HUDEP-2 (cell line): Measurements from ENCODE around the gene ZNF467.

Experiments
- DNase-seq, 76 experiments: peaks; one replicate each; lab custom pipeline; 2025; ENCODE audit not compliant: unreplicated experiment in 76 of 76; lab: John Stamatoyannopoulos, UW

The ZNF467 gene

DNA sequence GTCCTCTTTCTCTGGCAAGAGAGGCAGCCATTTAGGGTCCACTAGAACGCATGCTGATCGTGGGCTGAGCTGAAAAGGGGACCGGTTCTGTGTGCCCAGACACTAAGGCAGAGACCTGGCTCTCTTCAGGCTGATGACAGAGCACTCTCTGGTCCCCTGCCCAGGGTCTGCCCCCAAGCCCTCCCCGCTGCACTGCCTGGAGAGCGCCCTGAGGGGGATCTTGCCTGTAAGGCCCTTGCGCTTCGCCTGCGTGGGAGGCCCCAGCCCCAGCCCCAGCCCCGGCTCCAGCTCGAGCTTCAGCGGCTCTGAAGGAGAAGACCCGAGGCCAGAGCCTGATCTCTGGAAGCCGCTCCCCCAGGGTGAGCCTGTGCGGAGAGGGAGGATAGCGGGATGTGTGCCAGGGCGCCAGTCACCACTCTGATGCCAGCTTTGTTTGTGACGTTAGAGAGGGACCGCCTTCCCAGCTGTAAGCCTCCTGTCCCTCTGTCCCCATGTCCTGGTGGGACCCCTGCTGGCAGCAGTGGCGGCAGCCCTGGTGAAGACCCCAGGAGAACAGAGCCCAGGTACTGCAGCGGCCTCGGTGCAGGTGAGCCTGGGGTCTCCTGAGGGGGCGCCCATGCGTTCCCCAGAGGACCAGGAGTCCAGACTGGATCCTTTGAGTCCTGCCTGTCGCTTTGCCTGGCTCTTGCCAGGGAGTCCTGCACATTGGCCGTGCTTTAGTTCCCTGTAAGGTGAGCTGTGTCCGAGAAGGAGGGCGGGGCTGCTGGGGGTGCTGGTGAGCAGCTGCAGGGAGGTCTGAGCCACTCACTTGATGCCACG, 43.2 kb downstream of the ZNF467 start:
- no peak for DNase-seq

DNA sequence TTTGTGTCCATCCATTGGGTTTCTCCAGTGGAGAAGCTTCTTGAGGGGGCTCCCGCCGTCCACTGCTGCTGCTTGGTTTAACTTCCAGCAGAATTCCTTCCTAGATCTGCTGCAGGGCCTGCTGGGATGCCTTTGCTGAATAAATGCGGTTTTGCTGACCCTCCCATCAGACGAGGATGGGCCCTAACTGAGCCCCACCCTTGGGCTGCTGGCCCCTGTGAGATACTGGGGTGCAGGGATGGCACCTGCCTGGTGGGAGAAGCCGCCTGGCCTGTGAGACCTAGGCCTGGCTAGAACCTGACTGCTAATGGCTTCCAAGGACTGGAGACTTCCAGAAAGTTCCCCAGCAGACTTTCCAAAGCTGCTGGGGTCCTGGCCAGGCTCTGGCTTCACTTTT, 43.8 kb downstream of the ZNF467 start:
- DNase-seq = no peak

GRCh38 chr7:149728491-149729375, 44.7 kb downstream of the ZNF467 start:
- DNase-seq = no peak

DNA sequence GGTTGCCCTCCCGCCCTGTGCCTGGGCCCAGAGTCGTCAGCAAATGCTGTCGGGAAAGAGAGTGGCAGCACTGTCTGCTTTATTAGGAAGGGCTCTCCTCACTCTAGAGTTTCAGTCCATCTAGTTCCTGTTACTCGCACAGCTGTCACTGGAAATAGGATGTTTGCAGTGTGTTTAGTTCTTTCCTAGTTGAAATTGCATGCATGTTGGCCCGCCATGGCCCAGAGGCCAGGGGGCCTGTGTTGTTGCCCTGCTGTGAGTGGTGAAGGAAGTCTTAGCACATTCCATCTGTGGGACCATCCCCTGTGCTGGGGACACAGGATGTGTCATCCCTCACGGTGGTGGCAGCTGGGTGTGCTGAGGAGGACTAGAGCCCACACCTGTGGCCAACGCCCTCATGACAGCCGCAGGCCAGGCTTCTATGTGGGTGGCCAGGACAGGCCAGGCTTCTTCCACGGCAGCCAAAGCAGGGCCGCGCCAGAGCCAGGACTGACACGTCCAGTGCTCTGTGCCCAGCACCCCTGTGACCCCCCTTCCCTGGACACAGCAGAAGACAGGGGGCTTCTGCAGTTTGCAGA, 45.4 kb downstream of the ZNF467 start:
- no peak for DNase-seq

DNA sequence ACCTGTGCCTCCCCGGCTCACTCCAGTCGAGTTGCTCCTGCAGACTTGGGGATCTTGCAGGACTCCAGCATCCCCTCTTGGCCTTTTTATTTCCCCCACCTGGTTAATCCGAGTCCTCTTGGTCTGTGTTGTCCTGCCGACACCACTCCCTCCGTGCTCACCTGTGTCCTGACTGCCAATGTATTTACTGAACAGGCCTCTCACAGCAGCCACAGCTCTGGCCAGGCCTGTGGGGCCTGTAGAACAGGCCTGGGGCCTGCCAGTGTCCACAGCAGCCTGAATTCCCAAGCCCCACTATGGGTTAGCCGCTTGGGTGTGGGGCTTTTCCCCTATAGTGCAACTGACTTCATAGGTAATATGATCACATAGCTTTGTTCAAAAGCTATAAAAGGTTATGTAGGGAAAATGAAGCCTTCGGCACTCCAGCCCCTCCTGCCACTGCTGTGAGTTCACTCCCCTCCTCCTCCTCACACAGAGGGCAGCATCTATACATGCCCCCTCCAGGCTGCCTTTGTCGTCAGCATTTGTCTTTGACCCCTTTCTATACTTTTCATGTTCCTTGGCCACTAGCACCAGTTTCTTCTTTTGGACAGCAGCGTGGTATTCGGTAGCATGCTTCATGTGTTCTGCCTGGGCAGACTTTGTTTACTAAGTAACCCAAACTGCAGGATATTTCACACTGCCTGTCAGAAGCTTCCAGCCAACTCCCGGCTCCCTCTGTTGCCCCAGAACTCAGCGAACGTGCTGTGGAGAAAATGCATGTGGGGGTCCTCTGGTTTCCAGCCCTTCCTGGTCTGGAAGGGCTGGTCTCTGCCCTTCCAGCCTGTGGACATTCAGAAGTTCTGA, 46.1 kb downstream of the ZNF467 start:
- DNase-seq = no peak

- DNase-seq = no peak
Observed at GRCh38 chr7:149725916-149726315, 47.5 kb downstream of the ZNF467 start.

DNA sequence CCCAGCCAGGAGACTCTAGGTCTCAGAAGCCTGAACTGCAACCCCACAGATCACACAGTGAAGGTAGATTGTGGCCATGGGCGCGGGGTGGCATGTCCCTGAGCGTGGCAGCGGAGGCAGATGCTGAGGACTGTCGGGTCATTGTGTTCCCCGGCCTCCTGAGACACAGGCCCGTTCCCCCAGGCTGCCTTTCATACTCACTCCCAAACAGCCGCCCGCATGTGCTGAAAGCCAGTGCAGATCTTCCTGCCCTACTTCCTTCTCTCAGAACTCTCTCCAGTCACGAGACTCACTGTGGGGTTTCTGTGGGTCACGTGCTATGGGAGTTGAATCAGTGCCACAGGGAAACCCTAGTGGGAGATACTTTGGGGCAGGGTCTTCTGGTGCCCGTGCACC, 48.0 kb downstream of the ZNF467 start:
- no peak for DNase-seq

DNA sequence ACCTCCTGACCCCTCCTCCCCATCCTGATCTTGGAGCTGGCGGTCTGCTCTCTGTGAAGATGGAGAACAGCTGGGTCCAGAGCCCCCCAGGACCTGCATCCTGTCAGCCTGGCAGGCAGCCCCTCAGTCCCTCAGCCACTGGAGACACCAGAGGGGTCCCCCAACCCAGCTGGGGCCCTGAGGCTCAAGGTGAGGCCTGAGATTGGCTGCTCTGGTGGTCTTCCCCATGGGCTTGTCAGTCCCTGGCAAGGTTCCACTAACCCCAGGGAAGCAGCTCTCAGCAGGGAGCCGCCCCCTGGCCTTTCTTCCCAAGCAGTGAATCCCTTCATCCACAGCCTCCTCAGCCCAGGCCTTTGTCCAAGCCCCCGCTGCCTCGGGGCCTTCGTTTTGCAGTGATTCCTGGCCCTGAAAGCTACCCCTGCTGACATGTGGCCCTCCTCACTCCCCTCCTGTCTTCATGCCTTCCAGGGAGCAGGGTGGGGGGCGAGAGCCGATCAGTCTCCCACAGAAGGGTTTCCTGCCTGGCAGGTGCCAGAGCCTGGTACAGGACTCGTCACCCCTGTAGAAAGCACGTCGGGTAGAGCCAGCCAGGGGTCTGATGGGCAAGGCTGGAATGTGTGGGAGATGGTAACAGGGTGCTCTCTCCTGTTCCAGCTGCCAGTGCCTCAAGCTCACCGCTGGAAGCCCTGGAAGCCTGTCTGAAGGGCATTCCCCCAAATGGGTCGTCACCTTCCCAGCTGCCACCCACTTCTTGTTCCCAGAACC, 48.5 kb downstream of the ZNF467 start:
- no peak for DNase-seq

DNA sequence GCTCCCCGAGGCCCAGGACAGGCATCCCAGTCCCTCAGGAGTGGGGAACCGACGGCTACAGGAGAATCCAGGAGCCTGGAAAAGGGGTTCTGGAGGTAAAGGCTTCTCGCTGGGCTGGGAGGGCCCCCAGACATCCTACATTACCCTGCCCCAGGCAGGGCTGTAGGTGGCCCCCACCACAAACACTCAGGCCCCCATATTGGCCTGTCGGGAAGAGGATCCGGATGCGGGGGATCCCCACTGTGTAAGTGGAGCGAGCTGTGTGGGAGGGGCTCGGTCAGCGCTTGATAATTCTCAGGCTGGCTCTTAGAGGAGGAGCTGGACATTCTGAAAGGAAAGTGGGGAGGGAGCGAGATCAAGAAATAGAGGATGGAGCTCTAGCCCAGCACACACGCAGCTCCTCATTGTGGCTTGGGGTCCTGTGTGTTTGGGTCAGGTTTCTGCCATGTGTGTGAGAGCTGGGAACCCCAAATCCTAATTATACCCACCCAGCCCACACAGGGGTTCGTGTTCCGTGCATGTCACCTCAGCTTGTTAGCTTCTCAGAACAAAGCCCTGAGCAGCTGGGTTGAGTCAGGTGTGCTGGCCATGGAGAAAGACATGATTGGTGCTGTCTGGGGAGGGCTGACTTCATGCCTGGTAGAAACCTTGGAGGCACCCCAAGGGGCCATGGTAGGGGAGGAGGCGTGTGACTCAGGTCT, 49.4 kb downstream of the ZNF467 start:
- DNase-seq = no peak

- no peak for DNase-seq
Observed at GRCh38 chr7:149723082-149723767, 50.2 kb downstream of the ZNF467 start.

DNA sequence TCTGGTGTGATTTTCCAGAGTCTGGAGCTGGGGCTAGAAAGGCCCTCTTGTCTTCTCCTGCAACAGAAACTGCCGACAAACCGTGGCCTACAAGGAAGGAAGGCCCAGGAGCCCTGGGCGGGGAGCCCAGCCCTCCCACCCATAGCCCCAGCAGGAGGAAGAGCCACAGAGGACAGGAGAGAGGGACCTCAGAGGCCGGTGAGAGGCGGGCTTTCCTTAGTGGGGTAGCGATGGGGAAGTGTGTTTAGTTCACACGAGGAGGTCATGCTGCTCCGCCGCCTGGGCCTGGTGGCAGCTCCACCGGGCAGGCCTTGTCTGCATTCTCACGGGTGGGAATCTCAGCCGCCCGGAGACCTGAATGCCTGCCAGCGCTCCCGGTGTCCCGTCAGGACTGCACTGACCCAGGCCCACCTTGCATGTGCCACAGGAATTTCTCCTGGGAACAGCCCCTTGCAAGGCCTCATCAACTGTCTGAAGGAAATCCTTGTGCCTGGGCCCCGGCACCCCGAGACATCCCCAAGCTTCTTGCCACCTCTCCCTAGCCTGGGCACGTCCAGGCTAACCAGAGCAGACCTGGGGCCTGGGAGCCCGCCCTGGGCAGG, 50.9 kb downstream of the ZNF467 start:
- no peak for DNase-seq

DNA sequence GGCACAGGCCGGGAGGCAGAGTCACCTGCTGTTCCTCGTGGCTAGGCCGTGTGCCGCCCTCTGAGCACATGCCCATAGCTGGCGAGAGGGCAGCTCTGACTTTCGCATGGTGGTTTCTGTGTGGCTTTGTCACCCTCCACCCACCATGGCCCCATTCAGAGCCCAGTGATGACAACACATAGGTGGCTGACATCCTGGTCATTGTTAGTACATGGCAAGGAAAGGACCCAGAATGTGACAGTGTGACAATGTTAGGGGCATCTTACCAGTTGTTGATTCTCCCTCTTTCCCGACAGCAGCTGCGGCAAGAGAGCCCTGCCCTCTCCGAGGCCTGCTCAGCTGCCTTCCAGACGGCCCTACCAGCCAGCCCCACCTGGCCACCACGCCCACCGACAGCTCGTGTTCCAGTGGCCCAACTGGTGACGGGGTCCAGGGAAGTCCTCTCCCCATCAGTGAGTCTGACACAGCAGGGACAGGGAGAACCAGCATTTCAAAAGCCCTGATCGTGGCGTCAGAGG, 52.2 kb downstream of the ZNF467 start:
- no peak for DNase-seq

DNA sequence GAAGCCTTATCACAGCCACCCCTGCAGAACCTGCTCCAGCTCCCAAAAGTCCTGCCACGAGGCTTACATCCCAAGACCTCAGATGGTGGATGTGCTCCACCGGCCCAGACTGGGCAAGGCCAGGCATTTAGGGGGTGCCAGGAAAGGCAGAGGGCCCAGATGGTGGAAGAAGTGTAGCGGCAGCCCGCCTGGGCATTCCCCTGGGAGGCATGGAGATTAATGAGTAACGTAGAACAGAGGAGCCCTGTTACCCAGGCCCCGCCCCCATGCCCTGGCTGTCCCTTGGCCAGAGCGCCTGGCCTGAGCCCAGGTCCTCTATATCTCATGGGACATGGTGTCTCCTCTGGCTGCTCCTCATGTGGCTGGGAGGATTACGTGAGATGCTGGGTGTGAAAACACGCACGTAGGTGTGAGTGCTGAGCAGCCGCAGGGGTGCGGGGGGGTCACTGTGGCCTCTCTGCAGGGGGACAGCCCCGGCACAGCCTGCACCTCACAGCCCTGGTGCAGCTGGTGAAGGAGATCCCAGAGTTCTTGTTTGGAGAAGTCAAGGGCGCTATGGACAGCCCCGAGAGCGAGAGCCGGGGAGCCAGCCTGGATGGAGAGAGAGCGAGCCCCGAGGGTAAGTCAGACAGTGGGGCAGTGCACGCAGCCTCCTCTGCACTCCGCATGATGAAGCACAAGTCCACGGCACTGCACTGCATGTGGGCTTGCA, 52.9 kb downstream of the ZNF467 start:
- peak in 3 of 76 experiments; percentile 7 to 17 (median 13) for DNase-seq

- DNase-seq = peak in 20 of 76 experiments; percentile 1 to 57 (median 19)
Observed at GRCh38 chr7:149719912-149720335, 53.5 kb downstream of the ZNF467 start.

DNA sequence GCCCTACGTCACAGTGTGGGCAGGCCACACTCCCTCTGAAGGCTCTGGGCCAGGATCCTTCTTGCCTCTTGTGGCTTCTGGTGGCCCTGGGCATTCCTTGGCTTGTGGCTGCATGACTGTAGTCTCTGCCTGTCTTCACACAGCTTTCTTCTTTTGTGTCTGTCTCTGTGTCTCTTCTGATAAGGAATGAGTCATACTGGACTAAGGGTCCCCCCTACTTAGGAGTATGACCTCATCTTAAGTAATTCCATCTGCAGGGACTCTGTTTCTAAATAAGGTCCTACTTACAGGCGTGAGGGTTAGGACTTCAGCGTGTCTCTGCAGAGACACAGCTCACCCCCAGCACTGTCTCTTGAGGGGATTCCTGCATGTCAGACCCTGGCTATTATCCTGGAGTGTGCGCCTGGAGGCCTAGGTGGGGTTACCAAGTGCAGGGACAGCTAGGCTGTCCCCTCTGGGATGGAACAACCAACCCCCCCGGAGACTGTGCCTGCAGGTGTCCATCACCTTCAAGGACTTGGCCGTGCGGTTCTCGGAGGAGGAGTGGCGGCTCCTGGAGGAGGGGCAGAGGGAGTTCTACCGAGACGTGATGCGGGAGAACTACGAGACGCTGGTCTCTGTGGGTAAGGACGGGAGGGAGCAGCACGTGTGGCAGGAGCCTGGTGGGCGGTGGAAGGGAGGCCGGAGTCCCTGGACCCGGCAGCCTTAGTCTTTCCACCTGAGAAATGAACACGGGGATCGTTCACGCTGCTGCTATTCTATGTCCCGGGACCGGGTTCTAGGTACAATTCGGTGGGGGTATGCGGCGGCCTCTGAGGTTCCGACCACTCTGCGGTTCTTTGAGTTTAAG, 54.1 kb downstream of the ZNF467 start:
- peak in 19 of 76 experiments; percentile 12 to 79 (median 34) for DNase-seq

DNA sequence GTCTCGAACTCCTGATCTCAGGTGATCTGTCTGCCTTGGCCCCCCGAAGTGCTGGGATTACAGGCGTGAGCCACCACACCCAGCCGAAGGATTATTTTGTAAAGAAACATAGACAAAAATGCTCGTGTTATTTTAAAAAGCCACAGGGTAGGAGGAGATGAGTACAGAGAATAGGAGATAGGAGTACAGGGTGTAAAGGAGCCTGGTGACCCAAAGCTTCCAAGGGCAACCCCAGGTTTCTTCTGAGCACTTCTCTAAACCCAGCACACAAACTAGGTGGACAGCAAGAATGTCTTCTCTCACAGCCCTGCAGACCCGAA, 54.7 kb downstream of the ZNF467 start:
- no peak for DNase-seq

GRCh38 chr7:149717481-149717880, 55.9 kb downstream of the ZNF467 start:
- DNase-seq = no peak
